ENCODE measurements around the gene TBC1D19.

The TBC1D19 gene

GRCh38 chr4:26729027-26729426, 145.1 kb downstream of the TBC1D19 start:
- in situ Hi-C loops (cut with MboI; ENCODE audit: low sequenced_read_pairs) = no loop called here

GRCh38 chr4:26729547-26729946, 145.7 kb downstream of the TBC1D19 start:
- in situ Hi-C loops (cut with MboI; ENCODE audit: low sequenced_read_pairs) = no loop called here

GRCh38 chr4:26731351-26732035, 147.6 kb downstream of the TBC1D19 start:
- in situ Hi-C loops (cut with MboI; ENCODE audit: low sequenced_read_pairs) = no loop called here

- in situ Hi-C loops (cut with MboI; ENCODE audit: low sequenced_read_pairs) = no loop called here
These were observed 148.5 kb downstream of the TBC1D19 start for GRCh38 chr4:26732356-26732755.

- in situ Hi-C loops (cut with MboI; ENCODE audit: low sequenced_read_pairs) = no loop called here
These were observed 152.7 kb downstream of the TBC1D19 start for GRCh38 chr4:26736621-26737020.

GRCh38 chr4:26737385-26737784, 153.5 kb downstream of the TBC1D19 start:
- in situ Hi-C loops (cut with MboI; ENCODE audit: low sequenced_read_pairs) = no loop called here

GRCh38 chr4:26741491-26741871, 157.6 kb downstream of the TBC1D19 start:
- in situ Hi-C loops (cut with MboI; ENCODE audit: low sequenced_read_pairs) = no loop called here

GRCh38 chr4:26746802-26747213, 162.9 kb downstream of the TBC1D19 start:
- in situ Hi-C loops (cut with MboI; ENCODE audit: low sequenced_read_pairs) = no loop called here

- in situ Hi-C loops (cut with MboI; ENCODE audit: low sequenced_read_pairs) = no loop called here
These were observed 164.9 kb downstream of the TBC1D19 start for GRCh38 chr4:26748811-26749210.

GRCh38 chr4:26749867-26750266, 166.0 kb downstream of the TBC1D19 start:
- in situ Hi-C loops (cut with MboI; ENCODE audit: low sequenced_read_pairs) = no loop called here

- in situ Hi-C loops (cut with MboI; ENCODE audit: low sequenced_read_pairs) = no loop called here
These were observed 167.1 kb downstream of the TBC1D19 start for GRCh38 chr4:26751004-26751403.

- in situ Hi-C loops (cut with MboI; ENCODE audit: low sequenced_read_pairs) = no loop called here
These were observed 168.0 kb downstream of the TBC1D19 start for GRCh38 chr4:26751838-26752237.

- in situ Hi-C loops (cut with MboI; ENCODE audit: low sequenced_read_pairs) = no loop called here
These were observed 169.3 kb downstream of the TBC1D19 start for GRCh38 chr4:26753187-26753586.

- in situ Hi-C loops (cut with MboI; ENCODE audit: low sequenced_read_pairs) = no loop called here
These were observed 169.7 kb downstream of the TBC1D19 start for GRCh38 chr4:26753617-26754016.

GRCh38 chr4:26757751-26758150, 173.9 kb downstream of the TBC1D19 start:
- in situ Hi-C loops (cut with MboI; ENCODE audit: low sequenced_read_pairs) = no loop called here

GRCh38 chr4:26758899-26759298, 175.0 kb downstream of the TBC1D19 start:
- in situ Hi-C loops (cut with MboI; ENCODE audit: low sequenced_read_pairs) = no loop called here

- in situ Hi-C loops (cut with MboI; ENCODE audit: low sequenced_read_pairs) = no loop called here
These were observed 178.8 kb downstream of the TBC1D19 start for GRCh38 chr4:26762650-26763049.

- in situ Hi-C loops (cut with MboI; ENCODE audit: low sequenced_read_pairs) = no loop called here
These were observed 179.2 kb downstream of the TBC1D19 start for GRCh38 chr4:26763063-26763462.

- in situ Hi-C loops (cut with MboI; ENCODE audit: low sequenced_read_pairs) = no loop called here
These were observed 179.8 kb downstream of the TBC1D19 start for GRCh38 chr4:26763648-26764047.

GRCh38 chr4:26764231-26764630, 180.3 kb downstream of the TBC1D19 start:
- in situ Hi-C loops (cut with MboI; ENCODE audit: low sequenced_read_pairs) = no loop called here

- in situ Hi-C loops (cut with MboI; ENCODE audit: low sequenced_read_pairs) = no loop called here
These were observed 181.6 kb downstream of the TBC1D19 start for GRCh38 chr4:26765515-26765914.

GRCh38 chr4:26766141-26766540, 182.3 kb downstream of the TBC1D19 start:
- in situ Hi-C loops (cut with MboI; ENCODE audit: low sequenced_read_pairs) = no loop called here

All from HL-60/S4 treated with phorbol 12-myristate 13-acetate at 8.2 ng/mL for 4 days and 3 days (cell line).